NK-92 (cell line): ENCODE data around the gene ASMTL.
"Not testable (repeated sequence)": the region's sequence is repeated elsewhere in the genome, so short reads cannot be mapped to it uniquely, and the experiment has no call there.

Experiments
- DNase-seq: peaks from one replicate; lab custom pipeline; 2025; ENCODE audit not compliant: unreplicated experiment; lab: John Stamatoyannopoulos, UW

Gene ASMTL

GRCh38 chrX:1462596-1463251 lies 10.0 kb upstream of the ASMTL start:
- no peak for DNase-seq

DNA sequence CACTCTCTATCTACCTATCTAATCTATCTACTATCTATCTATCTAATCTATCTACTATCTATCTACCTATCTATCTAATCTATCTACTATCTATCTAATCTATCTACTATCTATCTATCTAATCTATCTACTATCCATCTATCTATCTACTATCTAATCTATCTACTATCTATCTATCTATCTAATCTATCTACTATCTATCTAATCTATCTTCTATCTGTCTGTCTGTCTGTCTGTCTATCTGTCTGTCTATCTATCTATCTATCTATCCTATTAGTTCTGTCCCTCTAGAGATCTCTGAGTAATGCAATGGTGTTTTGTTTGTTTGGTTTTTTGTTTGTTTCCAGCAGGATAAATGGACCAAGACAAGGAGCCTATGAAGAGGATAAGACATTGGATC lies 9.4 kb upstream of the ASMTL start:
- no peak for DNase-seq

DNA sequence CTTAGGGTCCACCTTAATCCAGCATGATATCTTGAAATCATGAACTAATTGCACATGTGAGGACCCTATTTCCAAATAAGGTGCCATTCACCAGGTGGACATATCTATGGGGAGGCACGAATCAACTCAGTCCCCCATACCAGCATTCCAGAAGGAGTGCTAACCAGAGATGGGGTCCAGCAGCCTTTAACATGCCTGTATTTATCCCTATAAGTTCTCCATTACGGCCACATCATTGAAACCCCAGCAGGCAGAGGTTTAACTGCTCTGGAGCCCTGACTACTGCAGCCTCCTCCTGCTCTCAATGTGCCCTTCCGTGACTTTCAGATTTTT lies 3.2 kb upstream of the ASMTL start:
- no peak for DNase-seq

DNA sequence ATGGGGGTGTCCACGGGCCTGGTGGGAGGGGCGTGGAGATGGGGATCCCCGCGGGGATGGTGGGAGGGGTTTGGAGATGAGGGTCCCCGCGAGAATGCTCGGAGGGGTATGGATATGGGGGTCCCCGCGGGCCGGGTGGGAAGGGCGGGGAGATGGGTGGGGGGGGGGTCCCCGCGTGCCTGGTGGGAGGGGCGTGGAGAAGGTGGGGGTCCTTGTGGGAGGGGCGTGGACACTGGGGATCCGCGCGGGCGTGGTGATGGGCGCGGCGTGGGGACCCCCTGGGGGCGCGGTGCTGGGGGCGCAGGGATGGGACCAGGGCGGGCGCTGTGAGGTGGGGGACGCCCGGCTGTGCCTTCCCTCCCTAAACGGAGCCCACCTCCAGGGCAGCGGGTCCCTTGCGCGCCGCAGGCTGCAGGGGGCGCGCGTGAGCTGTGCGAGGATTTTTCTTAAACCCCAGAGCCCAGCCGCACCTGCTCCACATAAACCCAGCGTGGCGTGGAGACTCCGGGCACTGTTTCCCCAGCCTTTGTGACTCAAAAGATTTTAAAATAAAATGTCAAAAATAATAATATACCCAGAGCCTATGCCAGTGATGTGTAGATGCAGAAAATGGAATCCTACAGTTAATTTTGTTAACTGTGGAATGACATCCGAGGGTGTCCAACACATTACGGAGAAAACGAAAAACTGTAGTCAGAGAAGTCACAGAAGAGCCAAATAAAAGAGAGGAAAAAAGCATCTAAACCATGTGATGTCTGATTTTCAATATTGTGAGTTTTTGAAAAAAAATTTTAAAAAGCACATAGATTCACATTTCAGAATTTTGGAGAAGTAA lies 1.5 kb upstream of the ASMTL start:
- DNase-seq, result no peak

- DNase-seq, result no peak
Observed at GRCh38 chrX:1453395-1453783, 680 bp upstream of the ASMTL start.

DNA sequence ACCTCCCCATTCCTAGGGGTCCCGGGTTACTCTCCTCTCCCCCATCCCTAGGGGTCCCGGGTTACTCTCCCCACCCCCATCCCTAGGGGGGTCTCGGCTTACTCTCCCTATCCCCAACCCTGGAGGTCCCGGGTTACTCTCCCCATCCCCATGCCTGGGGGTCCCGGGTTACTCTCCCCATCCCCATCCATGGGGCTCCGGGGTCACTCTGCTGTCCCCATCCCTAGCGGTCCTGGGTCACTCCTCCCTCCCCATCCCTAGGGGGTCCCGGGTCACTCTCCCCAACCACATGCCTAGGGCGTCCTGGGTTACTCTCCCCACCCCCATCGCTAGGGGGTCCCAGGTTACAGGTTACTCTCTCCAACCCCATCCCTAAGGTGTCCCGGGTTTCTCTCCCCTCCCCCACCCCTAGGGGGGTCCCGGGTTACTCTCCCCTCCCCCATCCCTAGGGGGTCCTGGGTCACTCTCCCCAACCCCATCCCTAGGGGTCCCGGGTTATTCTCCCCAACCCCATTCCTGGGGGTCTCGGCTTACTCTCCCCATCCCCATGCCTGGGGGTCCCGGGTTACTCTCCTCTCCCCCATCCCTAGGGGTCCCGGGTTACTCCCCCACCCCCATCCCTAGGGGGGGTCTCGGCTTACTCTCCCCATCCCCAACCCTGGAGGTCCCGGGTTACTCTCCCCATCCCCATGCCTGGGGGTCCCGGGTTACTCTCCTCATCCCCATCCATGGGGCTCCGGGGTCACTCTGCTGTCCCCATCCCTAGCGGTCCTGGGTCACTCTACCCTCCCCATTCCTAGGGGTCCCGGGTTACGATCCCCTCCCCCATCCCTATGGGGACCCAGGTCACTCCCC lies 821 bp downstream of the ASMTL start:
- DNase-seq, result no peak

GRCh38 chrX:1451251-1451660 lies 1.5 kb downstream of the ASMTL start:
- no peak for DNase-seq

DNA sequence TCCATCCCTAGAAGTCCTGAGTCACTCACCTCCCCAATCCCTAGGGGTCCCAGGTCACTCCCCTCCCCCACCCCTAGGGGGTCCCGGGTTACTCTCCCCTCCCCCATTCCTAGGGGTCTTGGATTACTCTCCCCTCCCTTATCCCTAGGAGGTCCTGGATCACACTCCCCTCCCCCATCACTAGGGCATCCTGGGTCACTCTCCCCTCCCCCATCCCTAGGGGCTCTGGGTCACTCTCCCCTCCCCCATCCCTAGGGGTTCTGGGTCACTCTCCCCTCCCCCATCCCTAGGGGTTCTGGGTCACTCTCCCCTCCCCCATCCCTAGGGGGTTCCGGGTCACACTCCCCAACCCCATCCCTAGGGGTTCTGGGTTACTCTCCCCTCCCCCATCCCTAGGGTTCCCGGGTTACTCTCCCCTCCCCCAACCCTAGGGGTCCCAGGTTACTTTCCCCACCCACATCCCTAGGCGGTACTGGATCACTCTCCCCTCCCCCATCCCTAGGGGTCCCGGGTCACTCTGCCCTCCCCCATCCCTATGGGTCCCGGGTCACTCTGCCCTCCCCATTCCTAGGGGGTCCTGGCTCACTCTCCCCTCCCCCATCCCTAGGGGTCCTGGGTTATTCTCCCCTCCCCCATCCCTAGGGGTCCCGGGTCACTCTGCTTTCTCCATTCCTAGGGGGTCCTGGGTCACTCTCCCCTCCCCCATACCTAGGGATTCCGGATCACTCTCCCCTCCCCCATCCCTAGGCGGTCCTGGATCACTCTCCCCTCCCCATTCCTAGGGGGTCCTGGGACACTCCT lies 2.1 kb downstream of the ASMTL start:
- no peak for DNase-seq

GRCh38 chrX:1449823-1450149 lies 2.9 kb downstream of the ASMTL start:
- no peak for DNase-seq

DNA sequence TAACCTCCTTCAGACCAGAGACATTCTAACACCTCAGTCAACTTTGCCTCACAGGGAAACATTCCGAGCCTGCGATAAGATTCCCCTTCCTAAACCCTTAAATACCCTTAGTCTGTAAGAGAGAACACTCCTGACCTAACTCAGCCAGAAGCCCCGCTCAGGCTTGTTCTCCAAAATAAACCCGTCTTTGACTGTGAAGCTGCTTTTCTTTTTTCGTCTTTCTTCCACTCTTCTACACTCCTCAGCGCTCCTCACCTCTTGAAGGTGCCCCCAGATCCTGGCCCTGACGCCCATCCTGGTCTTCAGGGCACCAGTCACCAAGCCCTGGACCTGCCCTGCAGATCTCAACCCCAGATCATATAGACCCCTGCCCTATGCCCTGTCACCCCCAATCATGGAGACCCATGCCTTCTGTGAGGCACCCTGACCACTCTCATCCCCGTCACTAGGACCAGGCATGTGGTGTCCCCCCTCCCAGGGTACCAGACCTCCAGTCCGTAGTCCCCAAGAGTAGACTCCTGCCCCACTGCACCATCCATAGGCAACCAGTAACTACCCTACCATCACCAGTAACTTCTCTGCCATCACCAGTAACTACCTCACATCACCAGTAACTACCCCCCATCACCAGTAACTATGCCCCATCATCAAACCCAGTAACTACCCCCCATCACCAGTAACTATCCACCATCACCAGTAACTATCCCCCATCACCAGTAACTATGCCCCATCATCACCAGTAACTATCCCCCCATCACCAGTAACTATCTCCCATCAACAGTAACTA lies 3.5 kb downstream of the ASMTL start:
- no peak for DNase-seq

- not testable (repeated sequence) for DNase-seq
Observed at GRCh38 chrX:1448573-1449001, 4.1 kb downstream of the ASMTL start.

DNA sequence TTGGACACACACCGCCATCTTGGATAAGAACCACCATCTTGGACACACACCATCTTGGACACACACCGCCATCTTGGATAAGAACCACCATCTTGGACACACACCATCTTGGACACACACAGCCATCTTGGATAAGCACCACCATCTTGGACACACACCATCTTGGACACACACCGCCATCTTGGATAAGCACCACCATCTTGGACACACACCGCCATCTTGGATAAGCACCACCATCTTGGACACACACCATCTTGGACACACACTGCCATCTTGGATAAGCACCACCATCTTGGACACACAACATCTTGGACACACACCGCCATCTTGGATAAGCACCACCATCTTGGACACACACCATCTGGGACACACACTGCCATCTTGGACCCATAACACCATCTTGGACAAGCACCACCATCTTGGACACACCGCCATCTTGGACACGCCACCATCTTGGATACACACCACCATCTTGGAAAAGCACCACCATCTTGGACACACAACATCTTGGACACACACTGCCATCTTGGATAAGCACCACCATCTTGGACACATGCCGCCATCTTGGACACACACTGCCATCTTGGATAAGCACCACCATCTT lies 4.6 kb downstream of the ASMTL start:
- DNase-seq, result not testable (repeated sequence)

- DNase-seq, result not testable (repeated sequence)
Observed at GRCh38 chrX:1446984-1447968, 5.4 kb downstream of the ASMTL start.

GRCh38 chrX:1444561-1445500 lies 7.9 kb downstream of the ASMTL start:
- no peak for DNase-seq

GRCh38 chrX:1443496-1444075 lies 9.1 kb downstream of the ASMTL start:
- DNase-seq, result no peak

DNA sequence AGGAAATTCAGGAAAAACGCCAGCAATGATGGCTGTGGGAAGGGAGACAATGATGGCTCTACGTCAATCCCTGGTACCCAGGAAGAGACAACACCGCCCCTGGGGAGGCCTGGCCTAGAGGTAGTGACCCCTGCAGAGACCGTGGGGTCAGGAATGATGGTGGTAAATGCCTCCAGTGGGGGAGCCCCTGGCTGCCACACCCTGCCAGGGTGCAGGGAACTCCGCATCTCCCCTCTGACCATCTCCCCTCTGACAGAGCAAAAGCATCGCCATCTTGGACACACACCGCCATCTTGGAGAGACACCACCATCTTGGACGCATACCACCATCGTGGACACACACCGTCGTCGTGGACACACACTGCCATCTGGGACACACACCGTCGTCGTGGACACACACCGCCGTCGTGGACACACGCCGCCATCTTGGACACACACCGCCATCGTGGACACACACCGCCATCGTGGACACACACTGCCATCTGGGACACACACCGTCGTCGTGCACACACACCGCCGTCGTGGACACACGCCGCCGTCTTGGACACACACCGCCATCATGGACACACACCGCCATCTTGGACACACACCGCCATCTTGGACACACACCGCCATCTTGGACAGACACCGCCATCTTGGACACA lies 9.9 kb downstream of the ASMTL start:
- DNase-seq, result no peak
